Measurements from ENCODE around the gene KCNF1. TPM values are rescaled to one million over a fixed set of nuclear protein-coding genes. Genes with fewer than 3 reads are reported as not detected.
A peak's percentile ranks its signal among the peaks of the same experiment; 100 is the strongest.

The KCNF1 gene
- total and polyA plus RNA-seq, 10 of the 15 experiments (the other 5 are each of a cell fraction or from before 2014, with no cell fraction given), result not detected

GRCh38 chr2:10873171-10873570, 38.6 kb upstream of the KCNF1 start:
- peak overlapping the region; percentile 11; the same call in 1 of the 2 replicates for H3K4me2 ChIP-seq (ENCODE audit: control insufficient read depth, insufficient read depth)
- no peak for DNase-seq (ENCODE audit: low read depth, low spot score)
- peaks cover 7% of the 10 kb centered on the region; the same call in 2 of the 3 replicates for H3K9me3 ChIP-seq (replicated peaks; ENCODE audit: control insufficient read depth, insufficient read depth, low read length)
- no peak overlapping the region for H3K4me3 ChIP-seq
- ChIA-PET RAD21 (ENCODE audit: unreplicated experiment) (interaction anchor here (1.2 to 4.2 kb wide), 3 partner anchors 7 to 10 kb away, joined by 8 to 28 read pairs (median 10); no protein-coding TSS in a partner anchor), CTCF (interaction anchor here (1.0 to 3.2 kb wide), 4 partner anchors 9 to 41 kb away, joined by 3 to 13 read pairs (median 4); no protein-coding TSS in a partner anchor), POLR2A (interaction anchor here (1.3 to 2.7 kb wide), 3 partner anchors 9 to 13 kb away, joined by 3 to 15 read pairs (median 7); no protein-coding TSS in a partner anchor), SMC1A (ENCODE audit: uncharacterized antibody, unreplicated experiment) (interaction anchor here (0.6 to 5.0 kb wide), 5 partner anchors 9 to 27 kb away, joined by 3 to 29 read pairs (median 4); no protein-coding TSS in a partner anchor)
- peaks cover 2% of the 10 kb centered on the region for H3K4me1 ChIP-seq (ENCODE audit: control insufficient read depth, insufficient read depth, low read length)
- H3K27me3 ChIP-seq (replicated peaks in 1 of 2; ENCODE audit: control insufficient read depth in 2 of 2, insufficient read depth in 2 of 2, low read length in 1 of 2), result peaks cover 2 to 4% of the 10 kb centered on the region in 2 experiments; a peak in 3 of 4 replicates
- 3% methylated on average over 3 of the region's 3 CpGs for WGBS (ENCODE audit: insufficient coverage, insufficient replicate concordance, low lambda C conversion rate, missing lambda C conversion rate)
- H3K9ac ChIP-seq (ENCODE audit: control insufficient read depth, insufficient read depth, low read length), result no peak overlapping the region
- no peak overlapping the region for H2AFZ ChIP-seq (ENCODE audit: control insufficient read depth, low read depth, low read length)
- H4K20me1 ChIP-seq (ENCODE audit: control insufficient read depth, insufficient read depth), result no peaks in the 10 kb centered on the region
- H3K36me3 ChIP-seq (ENCODE audit: control insufficient read depth in 2 of 2, insufficient read depth in 2 of 2, low read length in 1 of 2), result no peaks in the 10 kb centered on the region
- no TSS peak for BruUV-seq (replicated peaks)
- H3K79me2 ChIP-seq (ENCODE audit: control insufficient read depth, insufficient read depth, low read length), result no peaks in the 10 kb centered on the region
- FAIRE-seq, result no peak
- in situ Hi-C loops (cut with MboI), result no loop called here
- peak overlapping the region; percentile 9; the same call in 1 of the 2 replicates for H3K27ac ChIP-seq (ENCODE audit: control insufficient read depth, insufficient read depth)
- peak; percentile 27; the same call in 2 of the 3 replicates for ATAC-seq
- intact Hi-C loops (cut with micrococcal nuclease; ENCODE audit: unreplicated experiment), result no loop called here
- TF ChIP-seq USF2 (IDR thresholded peaks at IDR 0.05; ENCODE audit: borderline replicate concordance, low read depth, low read length) (no peak), ZNF592 (IDR thresholded peaks at IDR 0.05) (no peak), NFIC (IDR thresholded peaks at IDR 0.05; ENCODE audit: low read depth, low read length) (no peak), BCL3 (IDR thresholded peaks at IDR 0.05; ENCODE audit: borderline replicate concordance, insufficient read depth, low read depth, low read length, poor library complexity, severe bottlenecking) (no peak), TBL1XR1 (IDR thresholded peaks at IDR 0.05; ENCODE audit: low read depth, low read length) (no peak), SP1 (IDR thresholded peaks at IDR 0.05; ENCODE audit: low read depth, low read length) (no peak), PKNOX1 (IDR thresholded peaks at IDR 0.05) (no peak), BHLHE40 (IDR thresholded peaks at IDR 0.05; ENCODE audit: borderline replicate concordance in 1 of 2, low read depth in 2 of 2, low read length in 1 of 2) (no peak), BCLAF1 (IDR thresholded peaks at IDR 0.05) (no peak), SUZ12 (IDR thresholded peaks at IDR 0.05; ENCODE audit: unreplicated experiment) (no peak)
